GM12878 (cell line): Measurements from ENCODE around the gene CELF6.

ENCODE experiments used
- HDGF ChIP-seq: fragments of 450-650 bp; IDR thresholded peaks from 2 replicates; pipeline ENCODE4 v1.6.1; 2016; ENCODE audit warnings: antibody characterized with exemption
- MXI1 ChIP-seq: fragments of 150-350 bp; IDR thresholded peaks from 2 replicates; pipeline ENCODE4 v1.6.1; 2011; ENCODE audit warnings: low read depth, mild to moderate bottlenecking, inconsistent platforms, low read length, improper control_type of control experiment
- POU2F2 ChIP-seq: IDR thresholded peaks from 3 replicates; pipeline ENCODE4 v1.6.1; 2011; ENCODE audit warnings: low read depth, mild to moderate bottlenecking, low read length, borderline replicate concordance

DNA sequence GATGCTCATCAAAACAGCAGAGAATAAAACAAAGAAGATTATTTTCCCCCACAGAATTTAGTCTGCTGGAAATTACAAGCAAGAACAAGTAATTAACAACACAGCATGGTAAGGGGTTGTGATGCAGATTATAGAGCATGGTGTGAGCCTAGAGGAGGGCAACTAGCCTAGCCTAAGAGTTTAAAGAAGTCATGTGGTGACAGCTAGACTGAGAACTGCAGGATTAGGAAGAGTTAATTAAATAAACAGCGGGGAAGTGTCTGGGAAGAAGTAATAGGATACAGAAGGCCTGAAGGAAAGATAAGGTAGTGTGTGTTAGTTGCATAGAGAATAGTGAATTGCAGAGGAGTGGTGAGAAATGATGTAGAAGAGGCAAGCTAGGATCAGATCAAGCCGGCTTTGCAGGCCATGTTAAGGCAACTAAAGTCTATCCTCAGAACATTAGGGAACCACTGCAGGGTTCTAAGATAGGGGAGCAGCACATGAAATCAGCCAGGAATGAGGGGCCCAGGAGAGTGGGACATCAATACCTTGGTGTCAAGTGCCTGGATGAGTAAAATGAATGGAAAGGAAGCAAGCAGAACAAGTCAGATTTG lies 77.1 kb downstream of the CELF6 start:
- TF ChIP-seq HDGF (no peak), MXI1 (no peak), POU2F2 (no peak)
